IPS-20b (cell line): ENCODE measurements around the gene SCG3.

ENCODE experiments used
- H3K27ac ChIP-seq: one replicate; pipeline ENCODE4 v1.5.1; 2013; ENCODE audit warnings: low read length
- H3K27me3 ChIP-seq: 2 replicates; pipeline ENCODE4 v1.6.1; 2013; ENCODE audit warnings: mild to moderate bottlenecking, low read length, inconsistent platforms; ENCODE audit not compliant: insufficient read depth
- H3K36me3 ChIP-seq: 2 replicates; pipeline ENCODE4 v1.6.1; 2013; ENCODE audit warnings: low read depth, mild to moderate bottlenecking, inconsistent platforms, low read length, moderate library complexity; ENCODE audit not compliant: insufficient read depth
- H3K4me1 ChIP-seq: 2 replicates; pipeline ENCODE4 v1.6.1; 2013; ENCODE audit warnings: mild to moderate bottlenecking, control low read depth, inconsistent platforms, low read length, moderate library complexity; ENCODE audit not compliant: insufficient read depth
- H3K4me3 ChIP-seq: 2 replicates; pipeline ENCODE4 v1.5.1; 2013; ENCODE audit warnings: mild to moderate bottlenecking, low read length, inconsistent platforms
- H3K9ac ChIP-seq: 2 replicates; pipeline ENCODE4 v1.6.1; 2013; ENCODE audit warnings: low read depth, mild to moderate bottlenecking, inconsistent platforms, low read length, moderate library complexity
- H3K9me3 ChIP-seq: 2 replicates; pipeline ENCODE4 v1.6.1; 2013; ENCODE audit warnings: mild to moderate bottlenecking, low read depth, low read length, inconsistent platforms; ENCODE audit not compliant: insufficient read depth

SCG3 gene

DNA sequence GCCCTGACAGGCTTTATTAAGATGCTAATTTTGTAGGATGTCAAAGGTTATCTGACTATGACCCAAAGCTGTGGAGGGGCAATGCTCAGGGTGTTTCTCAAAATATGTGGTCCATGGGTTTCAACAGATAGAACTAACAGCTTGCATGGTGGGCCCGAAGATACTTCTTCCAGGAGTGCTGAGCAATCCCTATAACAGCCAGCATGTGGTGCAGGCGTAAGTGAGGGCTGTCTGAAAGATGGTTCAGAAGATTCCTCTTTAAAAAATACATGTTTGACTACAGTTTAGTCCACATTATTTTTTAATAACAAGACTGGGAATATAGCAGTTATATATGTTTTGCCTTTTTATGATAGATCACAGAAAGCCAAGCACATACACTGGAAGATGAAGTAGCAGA lies 7.6 kb downstream of the SCG3 start:
- H3K27ac ChIP-seq = no peak overlapping the region
- H3K4me1 ChIP-seq = no peaks in the 10 kb centered on the region
- H3K36me3 ChIP-seq = peaks cover 64% of the 10 kb centered on the region; the same call in 1 of the 2 replicates
- no peaks in the 10 kb centered on the region for H3K9me3 ChIP-seq
- no peaks in the 10 kb centered on the region for H3K27me3 ChIP-seq
- H3K9ac ChIP-seq = no peak overlapping the region
- H3K4me3 ChIP-seq = no peak overlapping the region

DNA sequence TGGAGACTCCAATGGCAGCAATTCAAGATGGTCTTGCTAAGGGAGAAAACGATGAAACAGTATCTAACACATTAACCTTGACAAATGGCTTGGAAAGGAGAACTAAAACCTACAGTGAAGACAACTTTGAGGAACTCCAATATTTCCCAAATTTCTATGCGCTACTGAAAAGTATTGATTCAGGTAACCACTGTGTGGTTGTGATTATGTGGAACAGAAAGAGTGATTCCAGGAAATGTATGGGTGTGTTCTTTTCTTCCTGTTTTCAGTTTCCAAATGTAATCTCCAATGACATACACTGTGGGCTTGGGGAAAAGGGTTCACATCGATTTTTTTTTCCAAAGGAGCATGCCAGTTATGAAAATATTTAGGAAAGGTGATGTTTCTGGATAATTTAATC lies 10.9 kb downstream of the SCG3 start:
- Histone ChIP-seq H3K9ac (no peak overlapping the region), H3K9me3 (no peaks in the 10 kb centered on the region), H3K27ac (no peak overlapping the region), H3K36me3 (peaks cover 76% of the 10 kb centered on the region; the same call in 1 of the 2 replicates), H3K27me3 (no peaks in the 10 kb centered on the region), H3K4me1 (no peaks in the 10 kb centered on the region), H3K4me3 (no peak overlapping the region)

DNA sequence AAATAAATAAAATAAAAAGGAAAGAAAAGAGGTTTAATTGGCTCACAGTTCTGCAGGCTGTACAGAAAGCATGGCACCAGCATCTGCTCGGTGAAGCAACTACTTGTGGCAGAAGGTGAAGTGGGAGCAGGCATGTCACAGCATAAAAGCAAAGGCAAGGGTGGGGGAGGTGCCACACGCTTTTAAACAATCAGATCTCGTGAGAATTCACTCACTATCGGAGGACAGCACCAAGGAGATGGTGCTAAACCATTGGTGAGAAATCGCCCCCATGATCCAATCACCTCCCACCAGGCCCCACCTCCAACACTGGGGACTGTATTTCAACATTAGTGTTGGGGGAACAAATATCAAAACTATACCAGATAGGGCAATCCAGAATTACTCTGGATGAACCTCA lies 15.3 kb downstream of the SCG3 start:
- Histone ChIP-seq H3K9ac (no peak overlapping the region), H3K9me3 (no peaks in the 10 kb centered on the region), H3K27ac (no peak overlapping the region), H3K27me3 (no peaks in the 10 kb centered on the region), H3K4me1 (no peaks in the 10 kb centered on the region), H3K4me3 (no peak overlapping the region), H3K36me3 (peaks cover 64% of the 10 kb centered on the region)

DNA sequence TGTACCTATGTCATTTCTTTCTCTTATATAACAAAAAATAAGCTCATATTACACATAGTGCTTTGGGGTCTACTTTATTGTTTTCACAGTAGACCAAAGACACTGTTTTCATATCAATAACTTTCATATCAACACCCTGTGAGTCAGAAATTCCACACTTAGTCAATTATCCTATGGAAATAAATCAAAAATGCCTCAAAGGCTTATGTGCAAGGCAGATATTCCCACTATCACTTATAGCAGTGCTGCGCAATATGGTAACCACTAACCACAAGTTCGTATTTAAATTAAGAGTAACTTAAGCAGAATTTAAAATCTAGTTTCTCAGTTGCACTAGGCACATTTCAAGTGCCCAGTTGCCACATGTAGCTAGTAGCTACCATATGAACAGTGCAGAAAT lies 15.9 kb downstream of the SCG3 start:
- H3K9ac ChIP-seq = no peak overlapping the region
- no peak overlapping the region for H3K27ac ChIP-seq
- peaks cover 58% of the 10 kb centered on the region for H3K36me3 ChIP-seq
- no peak overlapping the region for H3K4me3 ChIP-seq
- no peaks in the 10 kb centered on the region for H3K9me3 ChIP-seq
- no peaks in the 10 kb centered on the region for H3K27me3 ChIP-seq
- no peaks in the 10 kb centered on the region for H3K4me1 ChIP-seq

DNA sequence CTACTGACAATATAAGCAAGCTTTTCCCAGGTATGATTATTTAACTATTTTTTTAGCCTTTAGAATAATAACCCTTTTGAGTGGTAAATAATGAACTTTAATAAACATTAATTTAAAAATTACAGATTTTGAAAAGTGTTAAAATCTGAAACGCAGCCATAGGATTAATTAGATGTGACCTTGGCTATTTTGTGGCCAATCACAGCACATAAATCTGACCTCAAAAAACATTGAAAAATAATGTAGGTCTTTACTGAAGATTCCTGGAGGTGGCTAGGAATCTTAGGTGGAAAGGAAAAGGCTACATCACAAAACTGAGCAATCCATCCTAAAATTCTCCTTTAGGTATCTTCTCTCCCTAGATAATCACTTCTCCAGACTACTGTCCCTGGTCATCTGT lies 18.1 kb downstream of the SCG3 start:
- Histone ChIP-seq H3K27me3 (no peaks in the 10 kb centered on the region), H3K36me3 (peaks cover 44% of the 10 kb centered on the region), H3K4me3 (no peak overlapping the region), H3K9me3 (no peaks in the 10 kb centered on the region), H3K27ac (no peak overlapping the region), H3K4me1 (no peaks in the 10 kb centered on the region), H3K9ac (no peak overlapping the region)

DNA sequence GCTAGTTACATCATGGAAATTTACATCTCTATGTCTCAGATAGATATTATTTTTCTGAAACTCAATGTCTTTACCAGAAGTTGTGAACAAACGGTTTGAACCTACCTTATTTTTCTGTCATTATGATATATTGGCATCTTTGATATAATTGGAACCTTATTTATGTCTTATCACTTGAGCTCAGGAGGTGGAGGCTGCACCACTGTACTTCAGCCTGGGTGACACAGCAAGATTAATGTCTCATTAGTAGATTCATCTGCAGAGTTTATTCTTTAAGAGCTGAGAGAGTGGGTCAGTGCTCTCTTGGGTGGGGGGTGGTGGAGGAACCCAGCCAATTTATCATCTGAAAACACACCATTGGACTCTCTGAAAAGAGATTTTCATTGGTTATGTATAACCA lies 21.4 kb downstream of the SCG3 start:
- Histone ChIP-seq H3K9me3 (no peaks in the 10 kb centered on the region), H3K27ac (no peak overlapping the region), H3K27me3 (no peaks in the 10 kb centered on the region), H3K4me3 (no peak overlapping the region), H3K9ac (no peak overlapping the region), H3K36me3 (peaks cover 39% of the 10 kb centered on the region), H3K4me1 (no peaks in the 10 kb centered on the region)

DNA sequence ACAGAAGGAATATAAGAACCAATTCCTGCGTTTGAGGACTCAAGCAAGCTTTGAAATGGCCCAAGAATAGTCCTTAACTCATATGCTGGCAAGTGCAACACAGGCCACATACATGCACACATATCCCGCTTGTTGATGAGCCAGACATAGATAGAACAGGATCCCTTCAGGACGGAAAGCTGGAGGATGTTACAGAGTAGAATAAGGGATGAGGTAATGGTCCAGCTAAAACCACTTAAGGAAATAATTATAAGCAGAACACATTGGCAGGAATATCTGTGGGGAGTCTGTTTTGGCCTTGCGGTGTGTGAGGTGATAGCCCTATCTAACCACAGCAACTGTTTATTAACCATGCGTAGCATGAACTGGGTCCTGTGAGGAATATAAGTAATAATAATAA lies 25.0 kb downstream of the SCG3 start:
- Histone ChIP-seq H3K4me1 (no peaks in the 10 kb centered on the region), H3K9ac (no peak overlapping the region), H3K4me3 (no peak overlapping the region), H3K27me3 (no peaks in the 10 kb centered on the region), H3K36me3 (peaks cover 18% of the 10 kb centered on the region; the same call in 1 of the 2 replicates), H3K9me3 (no peaks in the 10 kb centered on the region), H3K27ac (no peak overlapping the region)

DNA sequence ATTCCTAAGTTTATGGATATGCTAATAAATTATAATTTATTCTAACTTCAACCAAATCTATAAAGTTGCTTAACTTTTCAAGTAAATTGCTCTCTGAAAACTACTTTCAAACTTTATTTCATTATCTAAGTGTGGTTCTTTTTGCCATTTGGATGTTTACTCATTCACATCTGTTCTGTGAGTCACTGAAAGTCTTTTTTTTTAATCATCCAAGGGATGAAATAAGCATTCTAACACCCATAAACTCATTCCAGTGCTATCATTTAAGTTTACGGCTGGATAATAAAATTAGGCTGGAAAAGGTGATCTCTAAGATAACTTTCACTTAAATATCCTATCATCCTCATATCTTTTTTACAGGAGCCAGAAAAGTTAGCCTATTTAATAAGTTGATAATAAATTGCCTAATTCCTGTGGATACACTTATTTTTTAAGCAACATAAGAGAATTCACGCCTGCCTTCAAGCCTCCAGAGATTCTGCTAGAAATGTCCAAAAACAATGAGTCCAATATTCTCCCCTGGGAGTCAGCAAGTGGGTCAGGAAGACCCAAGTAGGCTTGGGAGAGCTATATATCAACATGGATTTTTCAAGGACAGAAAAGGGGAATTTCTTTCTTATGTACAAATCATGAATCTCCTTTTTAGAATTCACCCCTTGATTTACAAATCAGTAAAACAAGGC lies 25.8 kb downstream of the SCG3 start:
- H3K27me3 ChIP-seq = no peaks in the 10 kb centered on the region
- H3K27ac ChIP-seq = no peak overlapping the region
- no peaks in the 10 kb centered on the region for H3K4me1 ChIP-seq
- peaks cover 15% of the 10 kb centered on the region; the same call in 1 of the 2 replicates for H3K36me3 ChIP-seq
- H3K4me3 ChIP-seq = no peak overlapping the region
- H3K9me3 ChIP-seq = no peaks in the 10 kb centered on the region
- H3K9ac ChIP-seq = no peak overlapping the region

DNA sequence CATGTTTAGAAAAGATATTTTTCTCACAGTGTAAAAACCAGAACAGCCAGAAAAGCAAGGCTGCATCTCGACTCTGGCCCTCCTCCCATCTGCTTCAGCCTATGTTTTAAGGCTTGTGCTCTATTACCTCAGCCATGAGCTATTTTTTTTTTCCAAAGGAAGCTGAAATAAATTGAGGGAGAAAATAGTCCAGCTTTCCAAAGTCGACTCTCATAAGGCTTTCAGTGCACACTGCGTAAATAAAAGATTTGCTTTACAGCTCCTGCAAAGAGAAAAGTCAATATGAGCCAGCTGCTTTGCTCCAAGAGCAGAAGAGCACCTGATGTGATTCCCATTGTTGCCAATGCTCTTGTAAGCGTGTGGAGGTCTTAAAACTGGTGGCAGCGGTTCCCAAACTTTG lies 26.7 kb downstream of the SCG3 start:
- Histone ChIP-seq H3K27me3 (no peaks in the 10 kb centered on the region), H3K27ac (no peak overlapping the region), H3K4me1 (no peaks in the 10 kb centered on the region), H3K36me3 (peaks cover 18% of the 10 kb centered on the region; the same call in 1 of the 2 replicates), H3K4me3 (no peak overlapping the region), H3K9ac (no peak overlapping the region), H3K9me3 (no peaks in the 10 kb centered on the region)

DNA sequence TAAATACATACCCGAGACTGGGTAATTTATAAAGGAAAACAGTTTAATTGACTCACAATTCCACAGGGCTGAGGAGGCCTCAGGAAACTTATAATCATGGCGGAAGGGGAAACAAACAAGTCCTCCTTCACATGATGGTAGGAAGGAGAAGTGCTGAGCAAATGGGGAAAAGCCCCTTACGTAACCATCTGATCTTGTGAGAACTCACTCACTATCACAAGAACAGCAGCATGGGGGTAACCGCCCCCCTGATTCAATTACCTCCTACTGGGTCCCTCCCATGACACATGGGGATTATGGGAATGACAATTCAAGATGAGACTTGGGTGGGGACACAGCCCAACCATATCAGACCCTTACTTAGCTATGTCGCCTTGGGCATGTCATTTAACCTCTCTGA lies 27.7 kb downstream of the SCG3 start:
- Histone ChIP-seq H3K27me3 (no peaks in the 10 kb centered on the region), H3K4me3 (no peak overlapping the region), H3K4me1 (no peaks in the 10 kb centered on the region), H3K9ac (no peak overlapping the region), H3K9me3 (no peaks in the 10 kb centered on the region), H3K27ac (no peak overlapping the region), H3K36me3 (peaks cover 25% of the 10 kb centered on the region; the same call in 1 of the 2 replicates)

DNA sequence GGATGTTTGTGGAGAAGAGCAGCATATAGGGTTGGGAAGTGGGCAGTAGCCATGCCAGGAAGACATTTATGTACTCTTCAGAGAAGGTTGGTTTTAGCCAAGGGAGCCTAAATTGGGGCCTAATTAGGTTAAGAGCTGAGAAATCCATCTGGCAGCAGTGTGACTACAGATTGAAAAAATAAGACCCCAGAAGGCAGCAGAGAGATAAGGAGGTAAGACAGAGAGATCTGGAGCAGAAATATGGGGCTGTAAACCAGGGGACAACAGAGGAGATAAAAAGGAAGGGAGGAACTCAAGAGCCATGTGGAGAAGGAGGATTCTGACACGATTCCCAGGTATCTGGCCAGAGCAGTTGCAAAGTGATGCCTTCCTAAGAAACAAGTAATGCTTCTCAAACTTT lies 32.9 kb downstream of the SCG3 start:
- Histone ChIP-seq H3K4me3 (no peak overlapping the region), H3K4me1 (no peaks in the 10 kb centered on the region), H3K9ac (no peak overlapping the region), H3K36me3 (peaks cover 32% of the 10 kb centered on the region), H3K27me3 (no peaks in the 10 kb centered on the region), H3K9me3 (no peaks in the 10 kb centered on the region), H3K27ac (no peak overlapping the region)

DNA sequence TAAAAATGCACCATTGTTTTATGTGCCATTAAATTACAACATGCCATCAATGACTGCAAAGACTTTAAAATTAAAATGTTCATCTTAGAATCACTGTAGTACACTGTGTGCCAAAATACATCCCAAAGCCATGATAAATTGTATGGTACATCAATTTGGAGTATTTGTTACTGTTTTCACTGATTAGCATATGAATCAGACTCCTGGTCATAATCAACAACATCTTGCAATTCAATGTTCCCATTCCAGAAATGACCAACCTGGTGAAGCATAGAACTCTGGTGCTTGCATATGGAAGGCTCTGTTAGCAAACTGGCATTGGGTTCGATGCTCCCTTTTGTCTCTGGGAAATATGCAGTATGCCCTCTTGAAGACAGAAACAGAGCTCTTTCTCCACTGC lies 33.6 kb downstream of the SCG3 start:
- Histone ChIP-seq H3K4me3 (no peak overlapping the region), H3K9ac (no peak overlapping the region), H3K4me1 (no peaks in the 10 kb centered on the region), H3K27ac (no peak overlapping the region), H3K27me3 (no peaks in the 10 kb centered on the region), H3K9me3 (no peaks in the 10 kb centered on the region), H3K36me3 (peaks cover 32% of the 10 kb centered on the region)
